Chondrocyte (in vitro differentiated cells): ENCODE results near the gene C17orf58. TPM values are rescaled to one million over a fixed set of nuclear protein-coding genes. Genes with fewer than 3 reads are reported as not detected.

Experiments
- DNase-seq: peaks from one replicate; pipeline ENCODE4 v3.0.0; 2021; ENCODE audit warnings: mixed read lengths, low spot score
- H3K27ac Mint-ChIP-seq: one replicate; pipeline ENCODE4 v1.8.0; 2021; ENCODE audit warnings: mild to moderate bottlenecking, moderate library complexity, mixed read lengths; ENCODE audit not compliant: unreplicated experiment
- H3K27me3 Mint-ChIP-seq: 2 replicates; pipeline ENCODE4 v1.8.0; 2021; ENCODE audit warnings: low read depth, mixed read lengths
- H3K36me3 Mint-ChIP-seq: 2 replicates; pipeline ENCODE4 v1.8.0; 2021; ENCODE audit warnings: low read depth, mixed read lengths
- H3K4me1 Mint-ChIP-seq: 2 replicates; pipeline ENCODE4 v1.8.0; 2021; ENCODE audit warnings: low read depth, mild to moderate bottlenecking, mixed read lengths
- H3K4me3 Mint-ChIP-seq: one replicate; pipeline ENCODE4 v1.8.0; 2021; ENCODE audit warnings: mild to moderate bottlenecking, moderate library complexity, mixed read lengths; ENCODE audit not compliant: unreplicated experiment
- H3K9me3 Mint-ChIP-seq: 2 replicates; pipeline ENCODE4 v1.8.0; 2021; ENCODE audit warnings: low read depth, mixed read lengths
- CTCF ChIP-seq: fragments of 200-600 bp; sonication (generic); IDR thresholded peaks from 2 replicates; pipeline ENCODE4 v1.5.0; 2021; ENCODE audit warnings: antibody characterized with exemption, mild to moderate bottlenecking, moderate library complexity
- total RNA-seq: library from RNA; stranded (reverse); gene quantifications from 3 replicates; pipeline ENCODE4 v1.2.1, GENCODE V29; 2021

The C17orf58 gene
- total RNA-seq, 1 donor from 2014 or later: 11.0 TPM

GRCh38 chr17:67959510-67959909 is 36.8 kb downstream of the C17orf58 start:
- Mint-ChIP-seq H3K9me3 (no peaks in the 10 kb centered on the region), H3K27ac (no peak overlapping the region), H3K4me3 (no peak overlapping the region), H3K36me3 (peaks cover 18% of the 10 kb centered on the region), H3K4me1 (peaks cover 5% of the 10 kb centered on the region), H3K27me3 (no peaks in the 10 kb centered on the region)
- no peak for DNase-seq
- no peak for TF ChIP-seq CTCF

GRCh38 chr17:67950945-67951344 is 45.3 kb downstream of the C17orf58 start:
- H3K36me3 Mint-ChIP-seq: peaks cover 23% of the 10 kb centered on the region
- no peak for TF ChIP-seq CTCF
- H3K27me3 Mint-ChIP-seq: no peaks in the 10 kb centered on the region
- no peaks in the 10 kb centered on the region for H3K4me1 Mint-ChIP-seq
- H3K27ac Mint-ChIP-seq: no peak overlapping the region
- no peaks in the 10 kb centered on the region for H3K9me3 Mint-ChIP-seq
- no peak overlapping the region for H3K4me3 Mint-ChIP-seq
- DNase-seq: no peak

GRCh38 chr17:67947325-67947813 is 48.9 kb downstream of the C17orf58 start:
- TF ChIP-seq CTCF: no peak
- Mint-ChIP-seq H3K4me3 (no peak overlapping the region), H3K9me3 (no peaks in the 10 kb centered on the region), H3K27ac (no peak overlapping the region), H3K36me3 (peaks cover 30% of the 10 kb centered on the region), H3K4me1 (no peaks in the 10 kb centered on the region), H3K27me3 (no peaks in the 10 kb centered on the region)
- DNase-seq: no peak

- no peak overlapping the region for H3K27ac Mint-ChIP-seq
- no peaks in the 10 kb centered on the region for H3K9me3 Mint-ChIP-seq
- H3K4me3 Mint-ChIP-seq: no peak overlapping the region
- TF ChIP-seq CTCF: no peak
- no peaks in the 10 kb centered on the region for H3K4me1 Mint-ChIP-seq
- H3K27me3 Mint-ChIP-seq: no peaks in the 10 kb centered on the region
- no peak for DNase-seq
- H3K36me3 Mint-ChIP-seq: peaks cover 35% of the 10 kb centered on the region
Measured at GRCh38 chr17:67946513-67946912, 49.8 kb downstream of the C17orf58 start.

- H3K36me3 Mint-ChIP-seq: peaks cover 39% of the 10 kb centered on the region
- no peak overlapping the region for H3K27ac Mint-ChIP-seq
Measured at GRCh38 chr17:67944035-67944434, 52.2 kb downstream of the C17orf58 start.

More at GRCh38 chr17:67944035-67944434, 52.2 kb downstream of the C17orf58 start:
- no peaks in the 10 kb centered on the region for H3K27me3 Mint-ChIP-seq
- H3K4me3 Mint-ChIP-seq: no peak overlapping the region
- no peak for TF ChIP-seq CTCF
- no peaks in the 10 kb centered on the region for H3K4me1 Mint-ChIP-seq
- H3K9me3 Mint-ChIP-seq: no peaks in the 10 kb centered on the region
- DNase-seq: no peak
